Measurements from ENCODE around the gene TRIM64C.
"Not testable (repeated sequence)": the region's sequence is repeated elsewhere in the genome, so short reads cannot be mapped to it uniquely, and the experiment has no call there.

Gene TRIM64C, protein sequence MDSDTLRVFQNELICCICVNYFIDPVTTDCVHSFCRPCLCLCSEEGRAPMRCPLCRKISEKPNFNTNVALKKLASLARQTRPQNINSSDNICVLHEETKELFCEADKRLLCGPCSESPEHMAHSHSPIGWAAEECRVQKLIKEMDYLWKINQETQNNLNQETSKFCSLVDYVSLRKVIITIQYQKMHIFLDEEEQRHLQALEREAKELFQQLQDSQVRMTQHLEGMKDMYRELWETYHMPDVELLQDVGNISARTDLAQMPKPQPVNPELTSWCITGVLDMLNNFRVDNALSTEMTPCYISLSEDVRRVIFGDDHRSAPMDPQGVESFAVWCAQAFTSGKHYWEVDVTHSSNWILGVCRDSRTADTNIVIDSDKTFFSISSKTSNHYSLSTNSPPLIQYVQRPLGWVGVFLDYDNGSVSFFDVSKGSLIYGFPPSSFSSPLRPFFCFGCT

DNA sequence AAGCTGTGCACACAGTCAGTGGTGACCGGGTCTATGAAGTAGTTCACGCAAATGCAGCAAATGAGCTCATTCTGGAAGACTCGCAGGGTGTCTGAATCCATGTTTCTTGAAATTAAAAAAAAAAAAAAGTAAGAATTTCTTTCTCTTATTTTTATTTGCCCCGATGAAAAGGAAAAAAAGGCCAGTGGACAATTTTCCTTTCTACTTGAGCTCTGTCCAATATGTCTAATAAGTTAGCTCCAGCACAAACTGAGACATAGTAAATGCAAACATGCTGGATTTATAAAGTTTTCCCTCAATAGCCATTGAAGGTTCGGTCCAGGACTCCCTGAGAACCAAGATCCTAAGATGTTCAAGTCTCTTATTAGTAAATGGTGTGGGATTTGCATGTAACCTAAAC lies at the start of gene TRIM64C:
TRIM64C (minus strand) TSS at position 101 of the 400 bp plus-strand sequence; CDS start at position 101, 0 bp downstream.
- DNase-seq, result not testable (repeated sequence)

DNA sequence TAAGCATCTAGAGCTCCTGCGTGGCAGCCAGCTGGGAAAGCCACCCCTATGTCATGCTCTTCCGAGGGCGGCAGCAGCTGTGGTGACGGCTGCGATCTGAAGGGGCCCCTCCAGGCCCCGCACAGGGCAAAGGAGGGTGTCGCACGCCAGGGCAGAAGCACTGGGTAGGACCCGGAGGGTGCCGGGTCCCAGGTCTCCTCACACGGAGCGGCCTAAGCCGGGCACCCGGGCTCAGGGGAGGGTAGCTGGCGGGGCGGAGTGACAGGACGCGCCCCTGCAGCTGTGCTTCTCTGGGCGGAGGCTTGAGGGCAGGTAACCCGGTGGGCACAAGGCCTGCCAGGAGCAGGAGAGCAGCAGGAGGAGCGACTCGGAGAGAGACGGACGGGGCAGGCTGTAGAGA lies 43.4 kb upstream of the TRIM64C start:
- not testable (repeated sequence) for DNase-seq

- not testable (repeated sequence) for DNase-seq
Observed at GRCh38 chr11:49069897-49070296, 11.0 kb upstream of the TRIM64C start.

DNA sequence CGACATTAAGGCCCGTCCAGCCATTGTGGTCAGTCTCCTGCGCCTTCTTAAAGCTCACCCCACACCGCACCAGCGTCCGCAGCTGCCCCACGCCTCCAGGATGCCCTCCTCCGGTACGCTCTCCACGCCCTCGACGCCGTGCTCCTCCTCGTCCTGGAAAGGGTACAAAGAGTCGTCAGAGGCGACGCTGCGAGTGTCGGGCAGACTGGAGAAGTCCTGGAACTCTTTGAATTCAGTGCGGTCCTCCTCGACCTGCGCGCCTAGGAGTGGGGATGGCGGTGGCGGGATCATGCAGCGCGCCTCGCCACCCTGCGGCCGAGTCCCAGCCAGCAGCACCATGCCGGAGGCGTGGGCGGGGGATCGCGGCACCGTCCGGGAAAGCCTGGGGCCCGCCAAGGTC lies 9.1 kb downstream of the TRIM64C start:
- not testable (repeated sequence) for DNase-seq

- DNase-seq, result not testable (repeated sequence)
Observed at GRCh38 chr11:49048229-49048628, 10.7 kb downstream of the TRIM64C start.

GRCh38 chr11:49028523-49028922 lies 30.4 kb downstream of the TRIM64C start, which contains the start of gene TRIM49B:
TRIM49B (plus strand) TSS chr11:49028823; CDS start chr11:49031600, 2,777 bp downstream.
- DNase-seq, result not testable (repeated sequence)
